ENCODE data around the gene SMIM20. TPM values are rescaled to one million over a fixed set of nuclear protein-coding genes. Genes with fewer than 3 reads are reported as not detected.

Gene SMIM20
- total and polyA plus RNA-seq, 3 donors from 2014 or later = 31.3 to 46.1 (median 38.3) TPM

DNA sequence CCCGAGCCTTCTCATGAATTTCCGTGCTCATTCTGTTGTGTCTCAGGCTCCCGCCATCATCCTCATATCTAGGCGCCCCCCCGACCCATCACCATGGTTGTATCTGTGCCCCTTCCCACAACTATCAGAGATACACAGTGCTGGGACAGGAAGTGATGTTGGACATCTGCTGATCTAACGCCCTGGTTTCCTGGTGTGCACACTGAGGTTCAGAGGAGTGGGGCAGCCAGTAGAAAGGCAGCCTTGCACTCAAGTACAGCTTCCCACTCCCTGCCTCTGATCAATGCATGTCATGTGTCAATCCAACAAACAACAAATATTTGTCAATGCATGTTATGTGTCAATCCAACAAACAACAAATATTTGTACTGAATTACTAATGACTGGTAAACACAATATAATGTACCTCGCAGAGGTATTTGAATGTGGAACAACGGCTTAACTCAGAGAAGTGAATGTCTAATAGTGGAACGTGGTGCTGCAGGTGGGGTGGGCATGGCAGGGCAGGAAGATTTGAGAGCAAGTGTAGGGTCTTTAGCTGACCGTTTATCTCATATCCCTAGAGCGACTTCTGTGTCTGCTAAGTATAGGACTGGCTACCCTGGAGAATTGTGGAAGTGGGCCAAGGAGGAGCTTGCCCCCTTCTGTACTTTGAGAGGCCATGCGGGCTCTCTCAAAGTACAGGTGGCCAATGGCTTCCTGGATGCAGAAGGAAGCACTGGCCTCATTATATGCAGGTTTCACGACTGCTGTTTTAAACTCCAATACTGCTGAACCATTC is 41.0 kb upstream of the SMIM20 start:
- Histone ChIP-seq H3K27me3 (no peaks in the 10 kb centered on the region), H3K36me3 (ENCODE audit: low read depth, missing control alignments) (no peaks in the 10 kb centered on the region), H3K27ac (no peak overlapping the region), H3K4me1 (no peaks in the 10 kb centered on the region), H3K9me3 (no peaks in the 10 kb centered on the region), H3K4me3 (no peak overlapping the region)
- no peak for DNase-seq
- intact Hi-C loops (cut with DNase I; ENCODE audit: low total_unique reads) = no loop called here
- 90 to 91% methylated on average over 13 of the region's 13 CpGs for WGBS, 2 donors
- no peak for TF ChIP-seq POLR2A (IDR thresholded peaks at IDR 0.05)
- TF ChIP-seq, protein P1, sequence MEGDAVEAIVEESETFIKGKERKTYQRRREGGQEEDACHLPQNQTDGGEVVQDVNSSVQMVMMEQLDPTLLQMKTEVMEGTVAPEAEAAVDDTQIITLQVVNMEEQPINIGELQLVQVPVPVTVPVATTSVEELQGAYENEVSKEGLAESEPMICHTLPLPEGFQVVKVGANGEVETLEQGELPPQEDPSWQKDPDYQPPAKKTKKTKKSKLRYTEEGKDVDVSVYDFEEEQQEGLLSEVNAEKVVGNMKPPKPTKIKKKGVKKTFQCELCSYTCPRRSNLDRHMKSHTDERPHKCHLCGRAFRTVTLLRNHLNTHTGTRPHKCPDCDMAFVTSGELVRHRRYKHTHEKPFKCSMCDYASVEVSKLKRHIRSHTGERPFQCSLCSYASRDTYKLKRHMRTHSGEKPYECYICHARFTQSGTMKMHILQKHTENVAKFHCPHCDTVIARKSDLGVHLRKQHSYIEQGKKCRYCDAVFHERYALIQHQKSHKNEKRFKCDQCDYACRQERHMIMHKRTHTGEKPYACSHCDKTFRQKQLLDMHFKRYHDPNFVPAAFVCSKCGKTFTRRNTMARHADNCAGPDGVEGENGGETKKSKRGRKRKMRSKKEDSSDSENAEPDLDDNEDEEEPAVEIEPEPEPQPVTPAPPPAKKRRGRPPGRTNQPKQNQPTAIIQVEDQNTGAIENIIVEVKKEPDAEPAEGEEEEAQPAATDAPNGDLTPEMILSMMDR (IDR thresholded peaks at IDR 0.05) = no peak

DNA sequence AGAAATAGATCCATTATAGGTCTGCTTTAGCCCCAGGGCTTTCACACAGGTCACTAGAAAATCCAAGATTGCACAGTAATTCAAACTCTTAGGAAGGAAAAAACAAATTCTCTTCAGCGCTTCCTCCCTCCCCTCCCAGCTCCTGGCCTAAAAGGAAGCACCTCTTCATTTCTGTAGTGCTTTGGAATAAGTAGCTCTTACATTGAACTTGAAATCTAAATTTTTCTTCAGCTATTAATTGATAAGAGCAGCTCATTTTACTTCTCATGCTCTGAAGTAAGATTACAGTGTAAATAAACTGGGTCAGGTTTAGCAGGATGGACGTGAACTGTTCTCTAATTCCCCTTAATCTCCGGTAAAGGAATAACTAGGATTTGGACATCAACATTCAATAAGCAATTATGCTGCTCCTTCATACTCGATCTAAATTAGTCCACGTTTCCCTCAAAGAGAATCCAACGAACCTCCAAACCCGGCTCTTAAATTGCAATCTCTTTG is 40.3 kb upstream of the SMIM20 start:
- no peak overlapping the region for H3K4me3 ChIP-seq
- no peaks in the 10 kb centered on the region for H3K36me3 ChIP-seq (ENCODE audit: low read depth, missing control alignments)
- no peaks in the 10 kb centered on the region for H3K9me3 ChIP-seq
- H3K27ac ChIP-seq = no peak overlapping the region
- H3K27me3 ChIP-seq = no peaks in the 10 kb centered on the region
- TF ChIP-seq POLR2A (IDR thresholded peaks at IDR 0.05) = no peak
- TF ChIP-seq, protein P1 (IDR thresholded peaks at IDR 0.05) = no peak
- H3K4me1 ChIP-seq = no peaks in the 10 kb centered on the region
- 88 to 89% methylated on average over 7 of the region's 7 CpGs for WGBS, 2 donors
- DNase-seq = no peak
- intact Hi-C loops (cut with DNase I; ENCODE audit: low total_unique reads) = no loop called here

DNA sequence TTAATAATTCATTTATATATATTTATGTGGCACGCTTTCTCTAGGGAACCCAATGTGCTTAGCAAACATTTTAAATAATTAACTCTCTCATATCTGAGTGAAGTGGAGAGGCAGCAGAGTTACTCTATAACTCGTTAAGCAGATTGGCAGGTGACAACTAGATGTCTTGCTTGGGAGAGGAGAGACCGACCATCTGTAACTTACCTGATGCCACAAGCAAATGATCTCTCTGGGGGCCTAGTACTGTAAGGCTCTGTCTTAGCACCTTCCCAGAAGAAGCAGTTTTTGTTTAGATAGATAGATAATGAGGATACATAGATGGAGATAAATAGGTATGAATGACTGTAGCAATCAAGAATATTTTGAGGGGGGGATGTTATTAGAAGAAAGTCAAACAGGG is 39.4 kb upstream of the SMIM20 start:
- TF ChIP-seq POLR2A (IDR thresholded peaks at IDR 0.05) = no peak
- TF ChIP-seq, protein P1 (IDR thresholded peaks at IDR 0.05) = no peak
- H3K36me3 ChIP-seq (ENCODE audit: low read depth, missing control alignments) = no peaks in the 10 kb centered on the region
- H3K27ac ChIP-seq = no peak overlapping the region
- intact Hi-C loops (cut with DNase I; ENCODE audit: low total_unique reads) = no loop called here
- H3K27me3 ChIP-seq = no peaks in the 10 kb centered on the region
- WGBS, 2 donors = 86 to 97% methylated on average over 3 of the region's 3 CpGs
- no peak for DNase-seq
- H3K4me3 ChIP-seq = no peak overlapping the region
- no peaks in the 10 kb centered on the region for H3K4me1 ChIP-seq
- no peaks in the 10 kb centered on the region for H3K9me3 ChIP-seq

DNA sequence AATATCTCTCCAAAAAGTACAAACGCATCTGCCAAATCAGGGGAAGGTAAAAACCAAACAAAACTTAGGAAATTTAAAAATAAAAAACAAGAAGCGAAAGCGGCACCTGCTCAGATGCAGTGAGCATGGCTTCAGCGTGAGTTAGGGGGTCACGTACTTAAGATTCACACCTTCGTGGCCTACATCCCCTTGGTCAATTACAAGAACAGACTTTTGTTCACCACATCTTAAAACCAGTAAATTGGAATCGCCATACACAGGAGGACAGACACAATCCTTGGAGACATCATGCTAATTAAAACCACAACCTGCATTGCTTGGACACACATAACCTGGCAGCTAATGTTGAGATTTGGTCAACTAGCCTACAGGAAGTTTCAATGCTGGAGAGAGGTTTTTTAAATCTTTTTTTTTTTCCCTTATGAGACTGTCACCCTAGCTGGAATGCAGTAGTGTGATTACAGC is 38.7 kb upstream of the SMIM20 start:
- Histone ChIP-seq H3K4me1 (no peaks in the 10 kb centered on the region), H3K27me3 (no peaks in the 10 kb centered on the region), H3K4me3 (no peak overlapping the region), H3K9me3 (no peaks in the 10 kb centered on the region), H3K36me3 (ENCODE audit: low read depth, missing control alignments) (no peaks in the 10 kb centered on the region), H3K27ac (no peak overlapping the region)
- no peak for DNase-seq
- TF ChIP-seq POLR2A (IDR thresholded peaks at IDR 0.05) = no peak
- TF ChIP-seq, protein P1 (IDR thresholded peaks at IDR 0.05) = no peak
- intact Hi-C loops (cut with DNase I; ENCODE audit: low total_unique reads) = no loop called here
- 89 to 94% methylated on average over 7 of the region's 7 CpGs for WGBS, 2 donors
